K562 (cell line): Measurements from ENCODE around the gene PCSK5.

Experiments used
- ARHGAP35 ChIP-seq: fragments of 450-650 bp; IDR thresholded peaks from 2 replicates; pipeline ENCODE4 v1.6.1; 2018; ENCODE audit not compliant: partially characterized antibody
- FOXA3 ChIP-seq, 2 experiments: fragments of 450-650 bp in 1 of 2; sonication (generic) in 1 of 2; formaldehyde crosslinking; IDR thresholded peaks in 1 of 2; conservative IDR thresholded peaks in 1 of 2; 2 replicates each; pipeline versions ENCODE4 v1.4.0 to v1.8.0; 2020 to 2022; ENCODE audit warnings: mild to moderate bottlenecking in 2 of 2, missing genetic modification reagents in 1 of 2
- HIVEP1 ChIP-seq: fragments of 250-450 bp; sonication (Bioruptor Pico); IDR thresholded peaks from 2 replicates; pipeline ENCODE4 v1.4.0; 2020; ENCODE audit warnings: mild to moderate bottlenecking
- JUND ChIP-seq, 2 experiments: IDR thresholded peaks; 2 replicates in 1 of 2; 3 replicates in 1 of 2; pipeline ENCODE4 v1.6.1; 2011; ENCODE audit warnings: borderline replicate concordance in 2 of 2, low read depth in 2 of 2, low read length in 2 of 2, improper control_type of control experiment in 1 of 2, missing biosample characterization in 1 of 2, missing genetic modification characterization in 1 of 2, missing genetic modification reagents in 1 of 2
- POLR2A ChIP-seq: fragments of 450-650 bp; conservative IDR thresholded peaks from 2 replicates; pipeline ENCODE4 v1.6.1; 2016
- SIN3A ChIP-seq, 2 experiments: fragments of 150-350 bp in 1 of 2; IDR thresholded peaks; 2 replicates each; pipeline ENCODE4 v1.6.1; 2011 to 2016; ENCODE audit warnings: borderline replicate concordance in 2 of 2, low read depth in 2 of 2, low read length in 2 of 2, mild to moderate bottlenecking in 2 of 2, moderate library complexity in 2 of 2; ENCODE audit not compliant: control insufficient read depth in 1 of 2
- SP1 ChIP-seq: sonication (generic); formaldehyde crosslinking; IDR thresholded peaks from 2 replicates; pipeline ENCODE4 v1.8.1; 2022; ENCODE audit warnings: mild to moderate bottlenecking, missing genetic modification reagents
- ZNF444 ChIP-seq: fragments of 250-450 bp; sonication (Bioruptor Pico); IDR thresholded peaks from 2 replicates; pipeline ENCODE4 v1.4.0; 2020; ENCODE audit warnings: mild to moderate bottlenecking, moderate library complexity
- TF ChIP-seq, protein P1 (sequence below): sonication (generic); formaldehyde crosslinking; IDR thresholded peaks from 2 replicates; pipeline ENCODE4 v1.8.1; 2023; ENCODE audit warnings: mild to moderate bottlenecking, missing genetic modification reagents

DNA sequence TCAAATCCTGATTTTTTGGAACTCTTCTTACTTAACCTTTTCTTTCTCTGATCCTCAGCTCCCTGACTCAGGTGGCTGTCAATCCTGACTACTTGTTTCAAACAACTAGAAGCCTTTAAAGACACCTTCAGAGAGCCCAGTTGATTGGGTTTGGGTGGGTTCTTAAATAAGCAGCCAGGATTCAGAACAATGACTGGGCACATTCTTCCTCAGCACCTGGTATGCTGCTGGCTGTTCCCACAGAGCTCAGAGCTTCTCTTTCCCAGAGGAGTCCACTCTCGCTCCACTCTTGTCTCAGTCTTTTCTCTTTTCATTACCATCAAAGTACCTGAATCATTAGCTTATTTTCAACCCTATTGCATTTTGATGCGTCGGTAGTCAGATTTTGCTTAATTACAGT, 22.5 kb downstream of the PCSK5 start:
- no peak for TF ChIP-seq SIN3A (IDR thresholded peaks at IDR 0.05; ENCODE audit: borderline replicate concordance in 2 of 2, control insufficient read depth in 1 of 2, low read depth in 2 of 2, low read length in 2 of 2)
- no peak for TF ChIP-seq POLR2A
- TF ChIP-seq SP1 (CRISPR knock-in tag), result no peak
- TF ChIP-seq, protein P1, sequence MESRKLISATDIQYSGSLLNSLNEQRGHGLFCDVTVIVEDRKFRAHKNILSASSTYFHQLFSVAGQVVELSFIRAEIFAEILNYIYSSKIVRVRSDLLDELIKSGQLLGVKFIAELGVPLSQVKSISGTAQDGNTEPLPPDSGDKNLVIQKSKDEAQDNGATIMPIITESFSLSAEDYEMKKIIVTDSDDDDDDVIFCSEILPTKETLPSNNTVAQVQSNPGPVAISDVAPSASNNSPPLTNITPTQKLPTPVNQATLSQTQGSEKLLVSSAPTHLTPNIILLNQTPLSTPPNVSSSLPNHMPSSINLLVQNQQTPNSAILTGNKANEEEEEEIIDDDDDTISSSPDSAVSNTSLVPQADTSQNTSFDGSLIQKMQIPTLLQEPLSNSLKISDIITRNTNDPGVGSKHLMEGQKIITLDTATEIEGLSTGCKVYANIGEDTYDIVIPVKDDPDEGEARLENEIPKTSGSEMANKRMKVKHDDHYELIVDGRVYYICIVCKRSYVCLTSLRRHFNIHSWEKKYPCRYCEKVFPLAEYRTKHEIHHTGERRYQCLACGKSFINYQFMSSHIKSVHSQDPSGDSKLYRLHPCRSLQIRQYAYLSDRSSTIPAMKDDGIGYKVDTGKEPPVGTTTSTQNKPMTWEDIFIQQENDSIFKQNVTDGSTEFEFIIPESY (CRISPR knock-in tag), result no peak
- no peak for TF ChIP-seq JUND (IDR thresholded peaks at IDR 0.05; ENCODE audit: borderline replicate concordance, low read depth, low read length)
- TF ChIP-seq JUND (tag; IDR thresholded peaks at IDR 0.05; ENCODE audit: borderline replicate concordance, low read depth, low read length), result no peak
- no peak for TF ChIP-seq ARHGAP35
- TF ChIP-seq ZNF444 (CRISPR knock-in tag), result no peak
- no peak for TF ChIP-seq HIVEP1 (CRISPR knock-in tag)
- no peak for TF ChIP-seq FOXA3 (CRISPR knock-in tag; conservative IDR thresholded peaks at IDR 0.05 in 1 of 2, IDR thresholded peaks at IDR 0.05 in 1 of 2)
